Suprapubic skin (tissue), 4 donors: Measurements from ENCODE around the gene HIPK3. TPM values are rescaled to one million over a fixed set of nuclear protein-coding genes. Genes with fewer than 3 reads are reported as not detected.

ENCODE experiments used
- DNase-seq, 2 donors: peaks; one replicate each; pipeline ENCODE4 v3.0.0-alpha.2; 2019; ENCODE audit warnings: low spot score in 2 of 2
- H3K27ac ChIP-seq: fragments of 200-600 bp; sonication (generic); one replicate; pipeline ENCODE4 v1.5.1; 2019
- H3K27me3 ChIP-seq: fragments of 200-600 bp; sonication (generic); one replicate; pipeline ENCODE4 v1.5.1; 2019
- H3K36me3 ChIP-seq: fragments of 200-600 bp; sonication (generic); one replicate; pipeline ENCODE4 v1.5.1; 2019
- H3K4me1 ChIP-seq: fragments of 200-600 bp; sonication (generic); one replicate; pipeline ENCODE4 v1.5.1; 2019
- H3K4me3 ChIP-seq: fragments of 200-600 bp; sonication (generic); one replicate; pipeline ENCODE4 v1.5.1; 2019; ENCODE audit warnings: mild to moderate bottlenecking
- H3K9me3 ChIP-seq: fragments of 200-600 bp; sonication (generic); one replicate; pipeline ENCODE4 v1.5.1; 2019
- CTCF ChIP-seq, 2 donors: fragments of 200-600 bp in 1 of 2; fragments of 450-650 bp in 1 of 2; sonication (generic) in 1 of 2; IDR thresholded peaks; one replicate each; pipeline ENCODE4 v1.5.1; 2016 to 2019; ENCODE audit warnings: antibody characterized with exemption in 2 of 2, mild to moderate bottlenecking in 1 of 2, moderate library complexity in 1 of 2
- EP300 ChIP-seq: sonication (generic); formaldehyde crosslinking; IDR thresholded peaks from one replicate; pipeline ENCODE4 v1.6.1; 2017; ENCODE audit warnings: antibody characterized with exemption
- POLR2A ChIP-seq, 2 donors: fragments of 450-650 bp; IDR thresholded peaks; one replicate each; pipeline ENCODE4 v1.6.1; 2017; ENCODE audit warnings: antibody characterized with exemption in 2 of 2, mild to moderate bottlenecking in 2 of 2, moderate library complexity in 2 of 2
- POLR2AphosphoS5 ChIP-seq, 3 donors: sonication (generic); formaldehyde crosslinking; IDR thresholded peaks; one replicate each; pipeline ENCODE4 v1.6.1; 2017; ENCODE audit warnings: antibody characterized with exemption in 3 of 3
- WGBS: methylation state at CpG from one replicate; pipeline ENCODE4 v1.1.5; 2018; 5-methylcytosine and 5-hydroxymethylcytosine counted together
- total RNA-seq, 4 donors: library from RNA; depleted of rRNA; stranded (reverse); fragments of >200 nt; gene quantifications; one replicate each; pipeline ENCODE4 v1.1.0, GENCODE V29; 2016

Gene HIPK3
- total RNA-seq, 4 donors from 2014 or later = 76.4 to 110 (median 90.6) TPM

- no peaks in the 10 kb centered on the region for H3K9me3 ChIP-seq
- H3K27me3 ChIP-seq = no peaks in the 10 kb centered on the region
- TF ChIP-seq EP300 = no peak
- no peak for TF ChIP-seq POLR2AphosphoS5 (IDR thresholded peaks at IDR 0.05)
- TF ChIP-seq POLR2A (IDR thresholded peaks at IDR 0.05) = no peak
- TF ChIP-seq CTCF (IDR thresholded peaks at IDR 0.05) = no peak
- no peak overlapping the region for H3K27ac ChIP-seq
- H3K4me3 ChIP-seq = no peak overlapping the region
- H3K36me3 ChIP-seq = no peaks in the 10 kb centered on the region
- WGBS = 59% methylated on average over 2 of the region's 2 CpGs
- H3K4me1 ChIP-seq = no peaks in the 10 kb centered on the region
- no peak for DNase-seq
Measured at GRCh38 chr11:33391893-33392251, 134.7 kb downstream of the HIPK3 start.

GRCh38 chr11:33394431-33395109, 137.4 kb downstream of the HIPK3 start:
- Histone ChIP-seq H3K9me3 (no peaks in the 10 kb centered on the region), H3K36me3 (no peaks in the 10 kb centered on the region), H3K4me1 (no peaks in the 10 kb centered on the region), H3K27me3 (no peaks in the 10 kb centered on the region), H3K4me3 (no peak overlapping the region), H3K27ac (no peak overlapping the region)
- WGBS = 67% methylated on average over 6 of the region's 6 CpGs
- no peak for DNase-seq
- TF ChIP-seq POLR2AphosphoS5 (IDR thresholded peaks at IDR 0.05) = no peak
- TF ChIP-seq POLR2A (IDR thresholded peaks at IDR 0.05) = no peak
- TF ChIP-seq CTCF (IDR thresholded peaks at IDR 0.05) = no peak
- no peak for TF ChIP-seq EP300

GRCh38 chr11:33396361-33396760, 139.2 kb downstream of the HIPK3 start:
- Histone ChIP-seq H3K4me1 (no peaks in the 10 kb centered on the region), H3K27me3 (no peaks in the 10 kb centered on the region), H3K4me3 (no peak overlapping the region), H3K9me3 (no peaks in the 10 kb centered on the region), H3K27ac (no peak overlapping the region), H3K36me3 (no peaks in the 10 kb centered on the region)
- DNase-seq = no peak
- WGBS = 93% methylated on average over 3 of the region's 3 CpGs
- TF ChIP-seq POLR2AphosphoS5 (IDR thresholded peaks at IDR 0.05) (no peak), POLR2A (IDR thresholded peaks at IDR 0.05) (no peak), CTCF (IDR thresholded peaks at IDR 0.05) (no peak), EP300 (no peak)

GRCh38 chr11:33399421-33399820, 142.2 kb downstream of the HIPK3 start:
- Histone ChIP-seq H3K4me3 (no peak overlapping the region), H3K36me3 (no peaks in the 10 kb centered on the region), H3K27me3 (no peaks in the 10 kb centered on the region), H3K4me1 (no peaks in the 10 kb centered on the region), H3K9me3 (no peaks in the 10 kb centered on the region), H3K27ac (no peak overlapping the region)
- TF ChIP-seq POLR2AphosphoS5 (IDR thresholded peaks at IDR 0.05) = no peak
- no peak for TF ChIP-seq EP300
- no peak for TF ChIP-seq CTCF (IDR thresholded peaks at IDR 0.05)
- no peak for TF ChIP-seq POLR2A (IDR thresholded peaks at IDR 0.05)
- no peak for DNase-seq
- WGBS = 80% methylated on average over 4 of the region's 4 CpGs

- no peak for TF ChIP-seq EP300
- TF ChIP-seq CTCF (IDR thresholded peaks at IDR 0.05) = no peak
- no peak for TF ChIP-seq POLR2A (IDR thresholded peaks at IDR 0.05)
- no peak for TF ChIP-seq POLR2AphosphoS5 (IDR thresholded peaks at IDR 0.05)
- Histone ChIP-seq H3K27me3 (no peaks in the 10 kb centered on the region), H3K9me3 (no peaks in the 10 kb centered on the region), H3K36me3 (no peaks in the 10 kb centered on the region), H3K4me3 (no peak overlapping the region), H3K27ac (no peak overlapping the region), H3K4me1 (no peaks in the 10 kb centered on the region)
- DNase-seq = no peak
- 81% methylated on average over 2 of the region's 2 CpGs for WGBS
Measured at GRCh38 chr11:33402066-33402465, 144.9 kb downstream of the HIPK3 start.
